ENCODE data around the gene CHST8. TPM values are rescaled to one million over a fixed set of nuclear protein-coding genes. Genes with fewer than 3 reads are reported as not detected.
A peak's percentile ranks its signal among the peaks of the same experiment; 100 is the strongest.
"Not testable (repeated sequence)": the region's sequence is repeated elsewhere in the genome, so short reads cannot be mapped to it uniquely, and the experiment has no call there.

The CHST8 gene
- total and polyA plus RNA-seq, 2 experiments from 2014 or later = 9.3 to 38.2 TPM

DNA sequence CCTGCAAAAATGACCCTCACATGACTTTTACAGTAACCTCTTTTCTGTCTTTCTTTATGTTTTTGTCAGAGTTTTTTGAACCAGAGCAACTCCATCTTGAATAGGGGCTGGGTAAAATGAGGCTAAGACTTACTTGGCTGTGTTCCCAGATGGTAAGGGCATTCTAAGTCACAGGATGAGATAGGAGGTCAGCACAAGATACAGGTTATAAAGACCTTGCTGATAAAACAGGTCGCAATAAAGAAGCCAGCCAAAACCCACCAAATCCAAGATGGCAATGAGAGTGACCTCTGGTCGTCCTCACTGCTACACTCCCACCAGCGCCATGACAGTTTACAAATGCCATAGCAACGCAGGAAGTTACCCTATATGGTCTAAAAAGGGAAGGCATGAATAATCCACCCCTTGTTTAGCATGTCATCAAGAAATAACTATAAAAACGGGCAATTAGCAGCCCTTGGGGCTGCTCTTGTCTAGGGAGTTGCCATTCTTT is 15.9 kb upstream of the CHST8 start:
- peaks cover 15% of the 10 kb centered on the region for H3K4me1 ChIP-seq (ENCODE audit: insufficient read depth)
- H3K27me3 ChIP-seq (ENCODE audit: insufficient read depth); H3K36me3 ChIP-seq (ENCODE audit: insufficient read depth); H3K27ac ChIP-seq (ENCODE audit: low read depth); H3K27me3 Mint-ChIP-seq (ENCODE audit: insufficient read depth, low read depth, poor library complexity); H2AFZ ChIP-seq; H3K79me2 ChIP-seq (replicated peaks; ENCODE audit: insufficient read depth); H3K4me2 ChIP-seq; H3K4me3 ChIP-seq; H3K4me3 Mint-ChIP-seq; H3K27ac Mint-ChIP-seq; H4K20me1 ChIP-seq (replicated peaks; ENCODE audit: insufficient read depth); H3K9me2 ChIP-seq (ENCODE audit: insufficient read depth); H3F3A ChIP-seq (replicated peaks; ENCODE audit: low read depth); ATAC-seq; DNase-seq (ENCODE audit: low spot score): not testable (repeated sequence)
- Mint-ChIP-seq H3K9me3 (peaks cover 30% of the 10 kb centered on the region), H3K4me1 (peaks cover 13% of the 10 kb centered on the region), H3K36me3 (ENCODE audit: low read depth) (peaks cover 10% of the 10 kb centered on the region)

DNA sequence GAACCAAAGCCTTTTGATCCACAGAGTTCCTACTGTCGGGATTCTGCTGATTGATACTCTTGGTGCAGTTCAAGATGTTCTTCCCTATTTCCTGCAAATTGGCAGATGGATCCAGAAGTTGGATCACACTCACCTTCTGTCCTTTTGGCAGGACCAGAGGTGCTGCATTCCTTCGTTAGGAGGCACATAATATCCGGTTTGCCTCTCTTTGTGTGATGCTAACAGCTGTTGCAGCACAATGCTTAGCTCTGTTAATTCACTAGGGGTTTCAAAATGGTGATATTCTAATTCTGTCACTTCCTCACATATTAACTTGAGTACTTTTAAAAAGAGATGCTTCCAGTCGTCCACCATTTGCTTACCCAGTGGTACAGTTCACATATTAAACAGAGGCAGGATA is 15.2 kb upstream of the CHST8 start:
- Histone ChIP-seq H3K79me2 (replicated peaks; ENCODE audit: insufficient read depth) (no peaks in the 10 kb centered on the region), H3K36me3 (ENCODE audit: insufficient read depth) (peaks cover 3% of the 10 kb centered on the region; the same call in 1 of the 2 replicates), H3F3A (replicated peaks; ENCODE audit: low read depth) (no peaks in the 10 kb centered on the region), H3K4me3 (no peak overlapping the region), H2AFZ (peak overlapping the region; percentile 43; the same call in 1 of the 2 replicates), H3K9me2 (ENCODE audit: insufficient read depth) (peaks cover 3% of the 10 kb centered on the region; the same call in 1 of the 2 replicates), H3K27ac (ENCODE audit: low read depth) (no peak overlapping the region), H4K20me1 (replicated peaks; ENCODE audit: insufficient read depth) (no peaks in the 10 kb centered on the region), H3K27me3 (ENCODE audit: insufficient read depth) (no peaks in the 10 kb centered on the region), H3K4me2 (no peak overlapping the region), H3K4me1 (ENCODE audit: insufficient read depth) (peaks cover 15% of the 10 kb centered on the region)
- no peak overlapping the region for H3K27ac Mint-ChIP-seq
- peaks cover 2% of the 10 kb centered on the region for H3K27me3 Mint-ChIP-seq (ENCODE audit: insufficient read depth, low read depth, poor library complexity)
- H3K4me3 Mint-ChIP-seq = no peak overlapping the region
- H3K4me1 Mint-ChIP-seq = peaks cover 13% of the 10 kb centered on the region
- DNase-seq (ENCODE audit: low spot score) (no peak), ATAC-seq (no peak)
- H3K9me3 Mint-ChIP-seq = peaks cover 25% of the 10 kb centered on the region
- H3K36me3 Mint-ChIP-seq (ENCODE audit: low read depth) = peaks cover 5% of the 10 kb centered on the region; the same call in 2 of the 3 replicates
- TF ChIP-seq, protein P1, sequence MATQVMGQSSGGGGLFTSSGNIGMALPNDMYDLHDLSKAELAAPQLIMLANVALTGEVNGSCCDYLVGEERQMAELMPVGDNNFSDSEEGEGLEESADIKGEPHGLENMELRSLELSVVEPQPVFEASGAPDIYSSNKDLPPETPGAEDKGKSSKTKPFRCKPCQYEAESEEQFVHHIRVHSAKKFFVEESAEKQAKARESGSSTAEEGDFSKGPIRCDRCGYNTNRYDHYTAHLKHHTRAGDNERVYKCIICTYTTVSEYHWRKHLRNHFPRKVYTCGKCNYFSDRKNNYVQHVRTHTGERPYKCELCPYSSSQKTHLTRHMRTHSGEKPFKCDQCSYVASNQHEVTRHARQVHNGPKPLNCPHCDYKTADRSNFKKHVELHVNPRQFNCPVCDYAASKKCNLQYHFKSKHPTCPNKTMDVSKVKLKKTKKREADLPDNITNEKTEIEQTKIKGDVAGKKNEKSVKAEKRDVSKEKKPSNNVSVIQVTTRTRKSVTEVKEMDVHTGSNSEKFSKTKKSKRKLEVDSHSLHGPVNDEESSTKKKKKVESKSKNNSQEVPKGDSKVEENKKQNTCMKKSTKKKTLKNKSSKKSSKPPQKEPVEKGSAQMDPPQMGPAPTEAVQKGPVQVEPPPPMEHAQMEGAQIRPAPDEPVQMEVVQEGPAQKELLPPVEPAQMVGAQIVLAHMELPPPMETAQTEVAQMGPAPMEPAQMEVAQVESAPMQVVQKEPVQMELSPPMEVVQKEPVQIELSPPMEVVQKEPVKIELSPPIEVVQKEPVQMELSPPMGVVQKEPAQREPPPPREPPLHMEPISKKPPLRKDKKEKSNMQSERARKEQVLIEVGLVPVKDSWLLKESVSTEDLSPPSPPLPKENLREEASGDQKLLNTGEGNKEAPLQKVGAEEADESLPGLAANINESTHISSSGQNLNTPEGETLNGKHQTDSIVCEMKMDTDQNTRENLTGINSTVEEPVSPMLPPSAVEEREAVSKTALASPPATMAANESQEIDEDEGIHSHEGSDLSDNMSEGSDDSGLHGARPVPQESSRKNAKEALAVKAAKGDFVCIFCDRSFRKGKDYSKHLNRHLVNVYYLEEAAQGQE (IDR thresholded peaks at IDR 0.05; ENCODE audit: unreplicated experiment) = no peak
- no peak for TF ChIP-seq EZH2phosphoT487 (IDR thresholded peaks at IDR 0.05; ENCODE audit: unreplicated experiment)
- TF ChIP-seq CREB1 (CRISPR knock-in tag; IDR thresholded peaks at IDR 0.05; ENCODE audit: low read depth) = no peak
- no peak for TF ChIP-seq ZNF462 (CRISPR knock-in tag; IDR thresholded peaks at IDR 0.05)
- no peak for TF ChIP-seq EZH2 (IDR thresholded peaks at IDR 0.05; ENCODE audit: low read depth, unreplicated experiment)
- no peak for TF ChIP-seq POLR2AphosphoS5 (IDR thresholded peaks at IDR 0.05; ENCODE audit: low read depth)
- no peak for TF ChIP-seq ZNF114 (CRISPR knock-in tag; IDR thresholded peaks at IDR 0.05)
- no peak for TF ChIP-seq STAT1 (IDR thresholded peaks at IDR 0.05; ENCODE audit: unreplicated experiment)
- TF ChIP-seq, protein P2, sequence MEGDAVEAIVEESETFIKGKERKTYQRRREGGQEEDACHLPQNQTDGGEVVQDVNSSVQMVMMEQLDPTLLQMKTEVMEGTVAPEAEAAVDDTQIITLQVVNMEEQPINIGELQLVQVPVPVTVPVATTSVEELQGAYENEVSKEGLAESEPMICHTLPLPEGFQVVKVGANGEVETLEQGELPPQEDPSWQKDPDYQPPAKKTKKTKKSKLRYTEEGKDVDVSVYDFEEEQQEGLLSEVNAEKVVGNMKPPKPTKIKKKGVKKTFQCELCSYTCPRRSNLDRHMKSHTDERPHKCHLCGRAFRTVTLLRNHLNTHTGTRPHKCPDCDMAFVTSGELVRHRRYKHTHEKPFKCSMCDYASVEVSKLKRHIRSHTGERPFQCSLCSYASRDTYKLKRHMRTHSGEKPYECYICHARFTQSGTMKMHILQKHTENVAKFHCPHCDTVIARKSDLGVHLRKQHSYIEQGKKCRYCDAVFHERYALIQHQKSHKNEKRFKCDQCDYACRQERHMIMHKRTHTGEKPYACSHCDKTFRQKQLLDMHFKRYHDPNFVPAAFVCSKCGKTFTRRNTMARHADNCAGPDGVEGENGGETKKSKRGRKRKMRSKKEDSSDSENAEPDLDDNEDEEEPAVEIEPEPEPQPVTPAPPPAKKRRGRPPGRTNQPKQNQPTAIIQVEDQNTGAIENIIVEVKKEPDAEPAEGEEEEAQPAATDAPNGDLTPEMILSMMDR (conservative IDR thresholded peaks at IDR 0.05; ENCODE audit: low read depth in 2 of 2) = no peak

Measured in GM23338 (cell line).